GM21737 (cell line): Measurements from ENCODE around the gene MYH10.

Experiments
- ATAC-seq: cut with Tn5 transposase; IDR thresholded peaks from one replicate; pipeline ENCODE4 v1.9.1; 2021; ENCODE audit warnings: mild to moderate bottlenecking, moderate library complexity; ENCODE audit not compliant: unreplicated experiment

Gene MYH10

DNA sequence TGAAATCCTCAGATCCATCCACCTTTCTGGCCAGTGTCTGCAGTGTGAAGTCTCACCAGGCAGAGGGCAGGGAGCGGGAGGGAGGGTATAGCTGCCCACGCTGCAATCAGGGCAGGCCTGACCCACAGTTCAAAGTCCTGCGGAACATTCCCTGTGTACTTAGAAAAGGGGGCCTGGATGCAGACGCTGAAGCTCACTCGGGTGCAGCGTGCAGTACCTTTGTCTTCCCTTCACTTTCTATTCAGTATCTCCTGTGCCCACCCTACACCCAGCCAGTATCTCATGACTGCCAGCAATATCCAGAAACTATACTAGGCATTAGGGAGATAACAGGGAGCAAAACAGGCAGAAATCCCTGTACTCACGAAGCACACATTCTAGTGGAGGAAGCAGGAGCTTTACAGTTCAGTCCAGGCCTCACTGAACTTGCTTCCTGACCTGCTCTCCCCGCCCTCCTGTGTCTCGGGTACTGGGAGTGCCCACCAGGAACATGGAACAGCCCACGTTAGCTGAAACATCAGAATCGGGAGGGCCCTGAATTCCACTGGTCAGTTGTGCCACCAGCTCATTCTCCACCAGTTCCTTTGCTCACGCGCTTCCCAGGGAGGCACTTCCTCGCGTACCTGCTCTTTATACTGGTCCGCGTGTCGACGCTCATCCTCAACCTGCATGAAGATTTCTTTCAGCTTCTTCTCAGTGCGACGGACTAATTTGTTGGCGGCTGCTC, 152.6 kb downstream of the MYH10 start:
- no peak for ATAC-seq

DNA sequence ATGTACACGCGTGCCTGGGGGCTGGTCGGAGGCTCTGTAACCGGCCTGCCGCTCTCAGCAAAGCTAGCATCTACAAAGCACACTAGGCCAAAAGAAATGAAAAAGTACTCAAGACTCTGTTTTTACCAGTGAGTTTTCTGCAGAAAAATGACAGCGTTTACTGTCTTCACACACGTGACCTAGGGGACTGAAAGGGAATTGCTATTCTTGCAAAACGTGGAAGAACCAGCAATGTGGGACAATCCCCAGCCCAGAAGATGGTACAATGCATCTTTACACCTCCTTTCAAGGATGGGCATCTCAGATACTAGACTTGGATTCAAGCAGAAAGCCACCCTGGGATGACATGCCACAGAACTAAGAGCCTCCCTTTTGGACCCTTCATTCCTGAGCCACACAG, 153.4 kb downstream of the MYH10 start:
- no peak for ATAC-seq

DNA sequence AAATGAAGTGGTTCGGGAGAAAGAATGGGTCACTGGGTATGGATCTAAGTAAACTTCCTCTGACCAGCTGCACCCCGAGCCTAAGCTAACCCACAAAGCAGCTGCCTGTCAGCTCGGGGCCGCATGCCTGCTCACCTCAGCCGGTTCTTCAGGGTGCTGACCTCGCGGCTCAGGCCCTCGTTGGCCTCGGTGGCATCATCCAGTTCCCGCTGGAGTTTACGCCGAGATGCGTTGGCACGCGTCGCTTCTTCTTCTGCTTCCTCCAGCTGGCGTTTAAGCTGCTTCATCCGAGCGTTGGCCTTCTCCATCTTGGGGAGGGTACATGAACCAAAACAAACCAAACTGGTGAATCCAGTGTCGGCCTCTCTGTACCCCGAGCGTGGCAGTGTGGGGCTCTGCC, 153.8 kb downstream of the MYH10 start:
- no peak for ATAC-seq

DNA sequence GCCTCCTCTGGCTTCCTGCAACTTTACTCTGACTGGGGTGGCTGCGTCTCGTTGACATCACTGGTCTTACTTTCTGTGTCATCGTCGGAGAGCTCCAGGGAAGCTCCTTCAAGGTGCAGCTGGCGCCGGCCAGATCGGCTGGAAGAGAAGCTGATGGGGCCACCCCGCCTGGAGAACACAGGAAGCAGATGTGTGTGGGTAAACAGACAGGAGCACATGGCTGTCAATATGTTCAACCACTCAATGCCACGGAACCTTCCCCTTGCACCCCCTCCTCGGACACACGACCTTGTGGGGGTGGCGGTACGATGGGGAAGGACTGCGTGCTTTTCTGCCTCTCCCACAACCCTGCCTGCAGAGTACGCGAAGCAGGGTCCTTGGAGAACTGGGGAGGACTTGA, 154.7 kb downstream of the MYH10 start:
- no peak for ATAC-seq

DNA sequence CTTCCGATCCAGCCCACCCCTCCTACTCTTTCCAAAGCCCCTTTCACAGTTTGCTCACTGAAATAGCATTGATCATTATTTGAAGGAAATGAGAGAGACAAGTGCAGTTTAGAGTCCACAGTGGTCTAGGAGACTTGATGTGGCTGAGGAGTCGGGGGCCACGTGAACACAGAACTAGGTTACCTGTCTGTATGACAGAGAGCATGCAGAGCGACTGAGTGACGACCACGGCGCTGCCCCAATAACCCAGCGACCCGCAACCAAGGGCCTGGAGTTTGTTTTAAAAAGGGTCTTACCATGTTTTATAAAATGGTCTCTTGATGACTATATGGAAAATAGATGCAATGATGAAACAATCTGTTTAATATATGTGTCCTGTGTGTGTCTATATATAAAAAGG, 155.3 kb downstream of the MYH10 start:
- ATAC-seq, result no peak

DNA sequence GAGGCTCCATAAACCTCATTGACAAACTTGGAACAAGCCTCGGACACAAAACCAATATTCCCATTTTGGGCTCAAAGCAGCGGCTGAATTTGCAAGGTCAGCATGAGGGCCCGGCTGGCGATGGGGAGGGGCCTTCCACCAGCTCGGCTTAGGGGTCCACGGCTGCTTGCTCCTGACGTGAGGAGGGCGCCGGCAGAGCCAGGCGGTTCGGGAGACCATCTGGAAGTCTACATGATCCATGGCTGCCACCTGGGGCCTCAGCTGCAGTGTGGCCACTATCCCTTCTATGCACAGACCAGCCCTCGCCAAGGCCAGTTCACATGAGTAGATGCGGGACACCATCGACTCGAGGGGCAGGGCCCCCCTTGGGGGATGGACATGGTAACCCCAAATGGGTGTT, 155.7 kb downstream of the MYH10 start:
- ATAC-seq, result no peak

DNA sequence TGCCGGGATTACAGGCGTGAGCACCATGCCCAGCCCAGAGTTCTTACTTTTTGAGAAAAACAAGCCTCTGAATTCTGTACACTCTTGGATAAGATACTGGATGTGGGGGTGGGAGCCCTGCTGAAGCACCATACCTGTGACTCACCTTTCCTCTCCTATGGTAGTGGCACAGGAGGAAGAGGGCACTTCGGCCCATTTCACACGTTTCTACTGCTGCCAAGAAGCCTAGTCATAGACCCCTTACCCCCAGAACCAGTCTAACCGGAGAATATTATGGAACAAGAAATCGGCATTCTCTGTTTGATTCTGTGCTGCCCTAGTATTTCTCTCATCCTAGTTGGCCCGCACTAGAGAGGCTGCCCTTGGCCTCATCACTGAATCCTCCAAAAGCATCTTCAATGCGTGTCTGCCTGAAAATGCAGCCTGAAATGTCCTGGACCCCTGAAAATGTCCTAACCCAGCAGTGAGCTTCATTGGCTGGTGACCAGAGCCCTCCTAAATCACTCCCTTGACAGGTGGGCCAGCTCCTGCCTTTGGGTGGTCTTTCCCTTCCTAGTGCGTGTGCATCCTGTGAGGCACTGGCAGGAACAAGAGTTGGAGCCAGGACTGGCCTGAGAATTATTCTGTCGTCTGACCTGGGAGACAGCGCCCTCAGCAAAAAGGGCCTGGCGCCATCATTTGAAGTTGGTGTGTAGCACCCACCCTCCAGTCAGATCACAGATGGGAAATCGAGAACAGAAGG, 156.9 kb downstream of the MYH10 start:
- ATAC-seq, result no peak

DNA sequence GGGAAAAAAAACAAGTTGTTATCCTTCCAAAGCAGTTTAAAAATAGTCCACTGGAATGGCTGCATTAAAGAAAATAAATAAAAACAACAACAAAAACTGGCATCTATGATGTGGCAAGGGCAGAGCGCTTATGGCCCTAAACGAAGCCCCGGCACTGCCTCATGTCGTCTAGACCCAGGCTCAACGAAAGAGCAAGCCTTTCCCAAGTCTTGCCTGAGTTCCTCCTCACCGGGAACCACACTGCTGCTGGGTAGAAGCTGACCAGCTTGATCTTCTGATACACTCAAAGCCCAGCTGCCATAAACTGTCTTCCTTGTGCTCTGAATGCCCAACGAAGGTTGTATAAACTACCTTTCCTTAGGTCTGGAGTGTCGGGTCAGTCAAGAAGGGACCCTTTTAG, 157.9 kb downstream of the MYH10 start:
- no peak for ATAC-seq

DNA sequence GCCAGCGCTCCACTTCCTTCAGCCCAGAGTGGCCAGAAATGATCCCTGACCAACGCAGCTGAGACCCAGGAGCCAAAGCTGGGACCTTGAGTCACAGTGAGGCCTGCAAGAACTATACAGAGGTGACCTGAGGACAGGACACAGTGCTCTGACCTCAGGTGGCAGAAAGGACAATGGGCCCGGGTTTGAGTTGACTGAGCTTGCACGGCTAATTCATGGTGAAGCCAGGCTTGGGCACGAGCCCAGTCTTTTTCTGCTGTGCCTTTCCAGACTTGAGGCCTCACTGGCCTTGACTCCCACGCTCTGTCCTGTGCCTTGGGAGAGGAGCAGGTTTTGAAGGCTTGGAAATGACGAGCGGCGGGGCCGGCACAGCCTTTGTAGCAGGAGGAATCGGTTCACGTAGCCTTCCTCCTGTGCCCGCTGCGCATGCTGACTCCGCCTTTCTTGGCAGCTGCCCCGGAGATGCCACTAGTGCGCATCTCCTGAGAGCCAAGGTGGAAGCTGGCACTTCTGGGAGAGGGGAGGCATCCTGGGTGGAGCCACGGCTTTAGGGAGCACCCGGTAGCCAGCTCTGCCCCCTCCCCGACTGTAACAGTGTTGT, 160.0 kb downstream of the MYH10 start:
- ATAC-seq, result no peak

DNA sequence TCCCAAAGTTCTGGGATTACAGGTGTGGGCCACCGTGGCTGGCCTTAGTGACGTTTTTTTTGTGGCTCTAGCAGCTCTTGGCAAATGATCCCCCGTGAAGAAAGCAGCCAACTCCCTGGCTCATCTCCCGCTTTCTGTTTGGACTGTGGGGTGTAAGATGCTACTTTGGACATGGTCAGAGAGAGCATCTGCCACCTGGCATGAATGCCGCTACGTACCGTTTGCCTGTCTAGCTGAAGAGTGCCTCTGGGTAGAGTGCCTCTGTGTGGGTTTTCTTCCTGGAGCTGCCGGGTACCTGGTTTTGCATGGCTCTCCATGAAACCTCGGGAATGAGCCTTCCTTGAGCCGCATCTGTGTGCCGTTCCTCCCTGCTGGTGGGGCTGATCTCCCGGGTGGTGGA, 160.6 kb downstream of the MYH10 start:
- no peak for ATAC-seq

DNA sequence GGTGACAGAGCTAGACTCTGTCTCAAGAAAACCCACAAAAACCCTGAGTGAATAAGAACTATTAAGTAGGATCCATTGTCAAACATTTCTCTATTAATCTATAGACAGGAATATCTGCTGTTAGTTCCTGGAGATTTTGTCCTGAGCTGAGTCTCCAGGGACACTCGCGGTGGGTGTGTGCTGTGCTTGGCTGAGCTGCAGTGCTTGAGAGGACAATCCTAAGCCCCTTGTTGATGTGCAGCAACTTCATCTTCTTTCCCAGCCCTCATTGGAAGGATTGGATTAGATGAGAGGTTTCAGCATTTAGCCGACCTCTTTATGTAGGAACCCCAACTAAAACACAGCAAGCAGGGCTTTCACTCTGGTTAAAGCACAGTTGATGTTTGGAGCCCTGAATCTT, 161.5 kb downstream of the MYH10 start:
- no peak for ATAC-seq

DNA sequence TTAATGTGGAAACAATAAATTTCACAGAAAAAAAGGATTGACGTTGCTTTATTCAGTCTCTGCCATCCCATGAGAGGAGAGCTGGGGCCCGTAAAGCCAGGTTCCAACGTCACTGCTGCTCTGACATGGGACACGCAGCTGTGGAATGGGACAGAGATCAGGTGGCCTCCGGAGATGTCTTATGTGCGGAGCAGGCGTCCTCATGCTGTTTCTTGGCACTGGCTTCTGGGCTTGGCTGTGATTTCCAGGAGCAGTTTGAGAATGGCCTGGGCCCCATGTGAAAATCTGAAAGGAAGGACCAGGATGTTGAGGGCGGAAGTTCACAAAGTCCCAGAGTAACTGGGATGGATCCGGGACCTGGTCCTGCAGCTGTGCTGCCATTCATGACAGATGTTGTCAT, 162.4 kb downstream of the MYH10 start:
- no peak for ATAC-seq

DNA sequence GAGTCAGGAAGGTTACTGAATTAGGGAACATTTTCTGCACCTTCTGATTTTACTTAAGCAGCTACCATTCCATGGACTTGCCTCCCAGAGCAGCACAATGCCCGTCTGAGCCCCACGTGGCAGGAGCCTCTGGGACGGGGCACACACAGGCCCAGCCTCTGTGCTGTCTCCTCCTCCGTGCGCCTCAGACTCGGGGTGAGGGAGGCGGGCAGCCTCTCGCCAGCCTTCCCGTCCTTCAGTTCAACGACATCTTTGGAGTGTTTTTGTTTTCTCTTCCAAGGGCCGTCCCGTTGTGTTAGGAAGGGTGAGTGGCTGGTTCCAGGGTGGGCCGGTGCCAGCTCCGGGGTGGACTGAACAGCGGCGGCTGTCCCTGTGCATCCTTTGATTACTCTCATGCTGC, 163.0 kb downstream of the MYH10 start:
- ATAC-seq, result no peak

DNA sequence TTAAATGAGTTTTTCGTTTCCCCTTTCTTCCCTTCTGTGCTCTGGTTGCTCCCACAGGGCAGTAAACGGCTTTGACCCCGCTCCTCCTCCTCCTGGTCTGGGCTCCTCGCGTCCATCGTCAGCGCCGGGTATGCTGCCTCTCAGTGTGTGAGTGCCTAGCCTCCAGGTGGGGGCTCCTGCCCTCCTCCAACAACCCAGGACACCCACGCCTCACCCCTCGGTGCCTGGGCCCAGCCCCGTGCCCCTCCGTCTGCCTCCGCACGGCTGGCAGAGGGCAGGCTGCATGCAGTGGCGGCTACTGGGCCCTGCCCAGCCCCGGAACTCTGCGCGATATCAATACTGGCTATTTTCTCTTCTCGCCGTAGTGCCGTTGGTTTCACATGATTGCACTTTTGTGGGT, 163.7 kb downstream of the MYH10 start:
- ATAC-seq, result no peak

DNA sequence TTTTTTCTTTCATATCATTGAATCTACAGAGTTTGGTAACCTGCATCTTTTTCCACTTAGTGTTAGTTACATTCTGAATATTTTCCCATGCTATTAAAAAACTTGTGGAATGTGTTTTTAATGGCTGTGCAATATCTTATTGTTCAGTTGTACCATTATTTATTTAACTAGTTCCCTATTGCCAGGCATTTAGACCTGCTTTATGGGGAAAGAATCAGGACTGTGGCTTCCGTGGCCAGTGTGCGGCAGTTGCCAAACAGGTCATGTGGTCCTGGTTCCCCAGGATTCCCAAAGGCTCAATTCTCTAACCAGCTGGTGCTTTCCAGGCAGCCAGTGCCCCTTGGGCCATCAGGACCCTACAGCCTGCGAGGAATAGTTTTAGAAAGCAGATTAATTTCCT, 164.1 kb downstream of the MYH10 start:
- ATAC-seq, result no peak

DNA sequence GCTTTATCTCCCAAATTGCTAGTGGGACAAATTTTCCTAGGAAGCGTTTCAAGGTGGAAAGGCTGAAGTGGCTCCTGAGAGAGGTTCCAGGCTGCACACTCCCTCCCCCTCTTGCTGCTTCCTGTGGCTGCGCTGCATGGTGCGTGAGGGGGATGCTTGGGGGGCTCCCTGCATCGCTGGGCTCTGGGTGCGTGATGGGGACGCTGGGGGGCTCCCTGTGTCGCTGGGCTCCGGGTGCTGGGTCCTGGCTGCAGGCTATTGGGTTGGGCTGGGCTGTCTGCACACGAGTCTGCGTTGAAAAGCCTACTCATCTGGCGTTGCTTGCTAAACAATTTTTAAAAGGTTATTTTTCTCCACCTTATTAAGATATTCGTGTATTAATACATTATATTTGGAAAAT, 164.8 kb downstream of the MYH10 start:
- no peak for ATAC-seq

DNA sequence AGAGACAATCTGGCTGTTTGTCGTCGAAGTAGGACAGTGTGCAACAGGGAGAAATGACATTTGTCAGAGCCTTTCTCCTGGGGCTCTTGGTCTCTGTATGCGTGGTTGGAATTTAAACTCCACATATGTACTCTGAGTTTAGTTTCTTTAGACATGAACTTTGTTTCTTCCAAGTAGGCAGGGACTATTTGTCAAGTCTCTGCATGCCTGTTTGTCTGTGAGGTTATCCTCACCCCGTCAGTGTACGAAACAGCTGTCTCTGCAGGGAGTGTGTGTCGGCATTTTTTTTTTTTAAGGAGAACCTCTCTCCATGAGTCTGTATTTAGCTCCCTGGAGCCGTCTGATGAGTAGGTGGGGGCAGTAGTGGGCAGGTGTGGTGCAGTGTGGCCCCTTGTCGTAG, 165.2 kb downstream of the MYH10 start:
- no peak for ATAC-seq

DNA sequence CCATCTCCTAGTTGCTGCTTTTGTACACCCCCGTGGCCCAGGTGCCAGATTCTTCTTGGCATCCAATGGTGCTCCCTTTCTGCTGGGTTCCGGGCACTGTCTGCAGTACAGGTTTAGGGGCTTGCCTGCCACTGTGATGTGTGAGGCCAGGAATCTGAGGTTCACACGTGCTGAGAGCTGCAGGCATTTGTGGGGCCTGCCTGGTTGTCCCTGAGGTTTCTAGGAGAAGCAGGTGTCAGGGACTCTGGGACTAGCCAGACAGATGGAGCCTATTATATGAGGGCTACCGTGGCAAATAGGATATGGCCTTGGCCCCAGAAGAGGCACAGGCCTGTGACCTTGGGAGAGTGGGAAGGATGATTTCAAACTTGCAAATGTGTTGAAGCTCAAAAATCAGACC, 165.6 kb downstream of the MYH10 start:
- ATAC-seq, result no peak

DNA sequence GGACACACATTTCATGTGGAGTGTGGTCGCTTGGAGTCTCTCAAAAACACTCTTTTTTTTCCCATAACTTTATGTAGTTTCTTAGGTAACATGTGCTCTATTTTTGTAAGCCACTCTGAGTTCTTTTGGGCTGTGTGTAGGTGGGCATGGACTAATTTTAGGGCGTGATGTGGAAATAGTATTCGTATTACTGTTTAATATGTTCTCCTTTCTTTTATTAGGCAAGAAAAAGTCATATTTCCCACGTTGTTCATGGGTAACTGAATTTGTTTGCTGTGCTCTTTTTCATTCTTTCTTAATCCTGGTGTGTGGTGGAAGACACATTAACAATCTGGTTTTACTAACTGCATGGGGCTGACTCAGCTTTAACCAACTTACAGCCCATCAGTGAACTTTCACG, 167.4 kb downstream of the MYH10 start:
- ATAC-seq, result no peak

DNA sequence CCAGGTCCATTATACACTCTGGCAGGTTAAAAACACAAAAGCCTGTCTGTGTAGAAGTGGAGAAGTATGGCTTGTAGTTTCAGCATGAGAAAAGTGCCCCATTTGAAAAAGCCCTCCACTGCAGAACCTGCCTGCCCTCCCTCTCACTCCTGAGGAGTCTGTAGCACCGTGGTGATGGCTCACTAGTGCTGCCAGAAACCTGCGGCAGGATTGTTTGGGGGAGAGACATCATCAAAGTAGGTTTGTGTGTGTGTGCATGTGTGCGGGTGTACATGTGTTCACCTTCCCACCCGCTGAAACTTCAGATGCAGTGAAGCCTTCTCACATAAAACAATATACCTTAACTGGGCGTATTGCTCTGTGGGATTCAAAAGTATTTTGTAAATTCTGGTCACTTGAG, 168.0 kb downstream of the MYH10 start:
- ATAC-seq, result no peak

DNA sequence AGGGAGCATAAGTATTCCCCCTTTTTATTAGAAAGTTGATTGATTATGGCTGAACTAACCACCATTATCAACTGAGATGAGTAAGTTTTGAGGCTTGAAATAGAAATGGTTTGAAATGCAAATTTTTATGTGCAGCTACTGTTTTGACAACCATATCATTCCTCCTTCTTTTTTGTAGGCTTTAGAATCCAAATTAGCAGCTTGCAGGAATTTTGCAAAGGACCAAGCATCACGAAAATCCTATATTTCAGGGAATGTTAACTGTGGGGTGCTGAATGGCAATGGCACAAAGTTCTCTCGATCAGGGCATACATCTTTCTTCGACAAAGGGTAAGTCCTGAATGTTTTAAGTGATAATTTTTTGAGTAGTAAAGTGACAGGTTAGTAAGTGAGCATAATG, 170.7 kb downstream of the MYH10 start:
- ATAC-seq, result no peak

DNA sequence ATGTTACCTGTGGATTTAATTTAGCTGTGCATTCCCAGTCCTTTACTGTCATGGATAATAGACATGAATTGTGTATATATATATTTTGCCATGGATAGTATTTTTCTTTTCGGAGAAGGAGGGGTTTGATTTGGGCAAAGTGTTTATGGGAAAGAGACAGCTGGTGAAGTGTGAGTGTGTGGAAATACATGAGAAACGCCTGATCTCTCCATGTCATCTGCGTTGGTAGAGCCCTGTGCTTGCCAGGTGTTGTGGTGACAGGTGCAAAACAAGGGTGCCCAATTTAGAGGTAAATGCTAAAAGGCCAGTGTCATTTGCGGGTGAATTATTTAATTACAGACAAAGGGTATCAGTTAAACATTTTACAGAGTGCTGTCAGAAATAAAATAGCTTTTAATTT, 171.4 kb downstream of the MYH10 start:
- no peak for ATAC-seq
